ENCODE measurements around the gene FAM47E.
"Not testable (repeated sequence)": the region's sequence is repeated elsewhere in the genome, so short reads cannot be mapped to it uniquely, and the experiment has no call there.

FAM47E gene

DNA sequence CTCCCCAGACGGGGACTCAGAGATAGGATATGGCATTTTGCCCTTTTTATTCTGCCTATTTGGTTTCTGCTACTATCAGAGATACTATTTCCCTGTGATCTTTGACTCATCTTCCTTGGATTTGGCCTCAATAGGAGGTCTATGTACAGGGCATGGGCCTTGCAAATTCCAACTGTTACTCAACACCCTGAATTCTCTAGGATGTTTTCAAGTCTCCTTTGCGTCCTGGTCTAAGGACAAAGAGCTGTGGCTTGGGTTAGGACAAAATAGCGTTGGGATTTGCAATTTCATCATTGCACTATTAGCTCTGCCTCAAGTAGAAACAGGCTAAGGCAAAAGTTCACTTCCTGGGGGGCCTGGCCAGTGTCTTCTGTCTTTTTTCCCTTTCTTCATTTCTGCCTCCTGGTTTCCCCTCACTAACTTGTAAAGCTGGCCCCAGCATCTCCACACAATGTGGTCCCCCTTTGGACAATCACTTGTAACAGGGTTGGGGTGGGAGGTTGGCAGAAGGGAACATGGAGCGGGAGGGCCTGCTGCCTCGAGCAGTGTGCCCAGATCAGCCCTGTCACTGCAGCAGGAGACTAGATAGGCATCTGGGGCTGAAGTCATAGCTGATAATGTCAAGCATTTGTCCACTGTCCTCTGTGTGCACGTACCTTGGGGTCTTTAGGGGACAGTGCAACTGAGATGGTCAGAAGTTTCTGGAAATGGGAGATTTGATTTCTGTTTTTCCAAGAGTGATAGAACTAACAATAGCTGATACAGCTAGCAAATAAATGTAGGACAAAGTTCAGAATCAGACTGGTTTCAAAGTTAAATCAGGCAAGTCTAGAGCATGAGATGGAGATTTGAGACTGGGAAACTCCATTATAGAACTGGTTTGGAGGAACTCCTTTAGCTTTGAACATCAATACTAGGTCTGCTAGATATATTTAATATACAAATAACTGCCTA, 29.2 kb downstream of the FAM47E start:
- Histone ChIP-seq H3K9me3 (ENCODE audit: insufficient read depth, low read length) (no peaks in the 10 kb centered on the region), H3K4me3 (ENCODE audit: low read length) (no peak overlapping the region), H3K79me2 (ENCODE audit: low read length) (no peaks in the 10 kb centered on the region), H3K9ac (ENCODE audit: low read length) (no peak overlapping the region), H4K20me1 (ENCODE audit: insufficient read depth, low read length) (no peaks in the 10 kb centered on the region), H3K4me1 (ENCODE audit: low read length) (no peaks in the 10 kb centered on the region), H2AFZ (ENCODE audit: low read depth, low read length) (no peak overlapping the region), H3K36me3 (replicated peaks; ENCODE audit: low read depth, low read length) (no peaks in the 10 kb centered on the region), H3K27ac (ENCODE audit: low read length) (no peak overlapping the region), H3K27me3 (ENCODE audit: low read depth, low read length) (peaks cover 14% of the 10 kb centered on the region; the same call in 1 of the 2 replicates), H3K4me2 (ENCODE audit: low read length) (no peak overlapping the region)
- no peak for TF ChIP-seq EZH2phosphoT487 (IDR thresholded peaks at IDR 0.05; ENCODE audit: low read depth)
- TF ChIP-seq, protein P1, sequence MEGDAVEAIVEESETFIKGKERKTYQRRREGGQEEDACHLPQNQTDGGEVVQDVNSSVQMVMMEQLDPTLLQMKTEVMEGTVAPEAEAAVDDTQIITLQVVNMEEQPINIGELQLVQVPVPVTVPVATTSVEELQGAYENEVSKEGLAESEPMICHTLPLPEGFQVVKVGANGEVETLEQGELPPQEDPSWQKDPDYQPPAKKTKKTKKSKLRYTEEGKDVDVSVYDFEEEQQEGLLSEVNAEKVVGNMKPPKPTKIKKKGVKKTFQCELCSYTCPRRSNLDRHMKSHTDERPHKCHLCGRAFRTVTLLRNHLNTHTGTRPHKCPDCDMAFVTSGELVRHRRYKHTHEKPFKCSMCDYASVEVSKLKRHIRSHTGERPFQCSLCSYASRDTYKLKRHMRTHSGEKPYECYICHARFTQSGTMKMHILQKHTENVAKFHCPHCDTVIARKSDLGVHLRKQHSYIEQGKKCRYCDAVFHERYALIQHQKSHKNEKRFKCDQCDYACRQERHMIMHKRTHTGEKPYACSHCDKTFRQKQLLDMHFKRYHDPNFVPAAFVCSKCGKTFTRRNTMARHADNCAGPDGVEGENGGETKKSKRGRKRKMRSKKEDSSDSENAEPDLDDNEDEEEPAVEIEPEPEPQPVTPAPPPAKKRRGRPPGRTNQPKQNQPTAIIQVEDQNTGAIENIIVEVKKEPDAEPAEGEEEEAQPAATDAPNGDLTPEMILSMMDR (IDR thresholded peaks at IDR 0.05; ENCODE audit: low read depth, low read length), result no peak

DNA sequence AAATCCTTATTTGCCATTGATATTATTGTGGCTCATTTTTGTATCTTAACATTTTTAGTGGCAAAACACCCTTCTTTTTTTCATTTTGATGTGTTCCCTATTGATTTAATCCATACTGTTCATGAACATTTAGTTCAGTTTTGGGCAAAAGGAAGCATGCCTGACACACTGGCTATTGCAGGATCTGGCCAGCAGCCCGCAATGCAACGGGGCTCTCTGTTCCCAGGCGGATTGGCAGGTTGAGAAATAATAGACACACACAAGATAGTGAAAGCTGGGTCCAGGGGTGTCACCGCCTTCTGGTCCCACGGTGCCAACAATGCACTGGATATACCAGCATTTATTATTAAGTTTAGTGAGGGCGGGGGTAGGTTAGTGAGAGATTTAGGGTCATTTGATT, 30.1 kb downstream of the FAM47E start:
- not testable (repeated sequence) for H3K4me2 ChIP-seq (ENCODE audit: low read length); H3K79me2 ChIP-seq (ENCODE audit: low read length); H4K20me1 ChIP-seq (ENCODE audit: insufficient read depth, low read length); H3K9me3 ChIP-seq (ENCODE audit: insufficient read depth, low read length); H3K4me3 ChIP-seq (ENCODE audit: low read length); H3K9ac ChIP-seq (ENCODE audit: low read length); H3K27ac ChIP-seq (ENCODE audit: low read length); H3K4me1 ChIP-seq (ENCODE audit: low read length); H3K36me3 ChIP-seq (replicated peaks; ENCODE audit: low read depth, low read length); H2AFZ ChIP-seq (ENCODE audit: low read depth, low read length)
- H3K27me3 ChIP-seq (ENCODE audit: low read depth, low read length), result peaks cover 14% of the 10 kb centered on the region; the same call in 1 of the 2 replicates

DNA sequence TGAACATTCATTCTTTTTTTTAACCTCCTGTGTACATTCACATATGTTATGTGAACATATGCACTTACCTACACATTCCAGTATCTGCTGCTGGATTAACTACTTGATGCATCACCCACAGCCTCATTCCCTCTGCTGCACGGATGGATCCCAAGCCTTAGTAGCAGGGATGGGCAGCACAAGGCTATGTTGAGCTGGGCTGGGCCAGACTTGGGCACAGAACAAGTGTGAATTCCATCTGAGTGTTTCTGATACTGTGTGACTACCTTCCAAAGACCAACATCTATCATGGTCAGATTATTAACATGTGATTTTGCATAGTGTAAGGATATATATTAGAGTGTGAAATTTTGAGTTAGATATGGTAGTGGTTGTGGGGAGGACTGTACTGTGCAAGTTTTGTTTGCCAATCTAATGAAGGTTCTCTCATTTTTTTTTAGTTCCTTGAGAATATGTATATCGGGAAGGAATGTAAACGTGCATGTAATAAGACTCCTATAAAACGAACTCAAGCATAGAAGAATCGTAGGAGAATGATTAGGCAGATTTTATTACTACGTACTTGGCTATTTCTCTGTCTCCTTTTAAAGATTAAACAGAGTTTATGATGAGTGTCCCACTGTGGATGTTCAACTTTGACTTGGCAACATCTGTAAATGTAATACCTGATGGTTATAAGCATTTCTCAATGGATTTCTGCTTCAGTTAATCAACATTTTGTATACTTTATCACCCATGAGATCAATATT, 31.6 kb downstream of the FAM47E start:
- H3K27me3 ChIP-seq (ENCODE audit: low read depth, low read length), result peaks cover 9% of the 10 kb centered on the region; the same call in 1 of the 2 replicates

DNA sequence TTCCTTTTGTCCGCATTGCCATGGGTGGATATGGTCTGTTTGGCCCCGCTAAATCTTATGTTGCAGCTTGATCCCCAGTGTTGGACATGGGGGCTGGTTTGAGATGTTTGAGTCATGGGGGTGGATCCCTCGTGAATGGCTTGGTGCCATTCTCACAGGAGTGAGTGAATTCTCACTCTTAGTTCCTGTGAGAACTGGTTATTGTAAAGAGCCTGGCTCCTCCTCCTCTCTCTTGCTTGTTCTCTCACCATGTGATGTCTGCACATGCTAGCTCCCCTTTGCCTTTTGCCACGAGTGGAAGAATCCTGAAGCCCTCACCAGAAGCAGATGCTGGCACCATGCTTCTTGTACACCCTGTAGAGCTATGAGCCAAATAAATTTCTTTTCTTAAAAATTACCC, 32.4 kb downstream of the FAM47E start:
- H3K27ac ChIP-seq (ENCODE audit: low read length), result no peak overlapping the region
- no peaks in the 10 kb centered on the region for H3K36me3 ChIP-seq (replicated peaks; ENCODE audit: low read depth, low read length)
- H3K79me2 ChIP-seq (ENCODE audit: low read length), result no peaks in the 10 kb centered on the region
- H4K20me1 ChIP-seq (ENCODE audit: insufficient read depth, low read length), result no peaks in the 10 kb centered on the region
- peaks cover under 1% of the 10 kb centered on the region; the same call in 1 of the 2 replicates for H3K27me3 ChIP-seq (ENCODE audit: low read depth, low read length)
- H3K4me2 ChIP-seq (ENCODE audit: low read length), result no peak overlapping the region
- no peak overlapping the region for H2AFZ ChIP-seq (ENCODE audit: low read depth, low read length)
- no peaks in the 10 kb centered on the region for H3K4me1 ChIP-seq (ENCODE audit: low read length)
- H3K9ac ChIP-seq (ENCODE audit: low read length), result no peak overlapping the region
- no peaks in the 10 kb centered on the region for H3K9me3 ChIP-seq (ENCODE audit: insufficient read depth, low read length)
- TF ChIP-seq EZH2phosphoT487 (IDR thresholded peaks at IDR 0.05; ENCODE audit: low read depth), result no peak
- TF ChIP-seq, protein P1 (IDR thresholded peaks at IDR 0.05; ENCODE audit: low read depth, low read length), result no peak
- no peak overlapping the region for H3K4me3 ChIP-seq (ENCODE audit: low read length)

More for the DNA sequence above, 31.6 kb downstream of the FAM47E start:
- no peak overlapping the region for H3K4me3 ChIP-seq (ENCODE audit: low read length)
- no peaks in the 10 kb centered on the region for H3K4me1 ChIP-seq (ENCODE audit: low read length)
- no peak overlapping the region for H3K9ac ChIP-seq (ENCODE audit: low read length)
- no peaks in the 10 kb centered on the region for H3K36me3 ChIP-seq (replicated peaks; ENCODE audit: low read depth, low read length)
- no peak overlapping the region for H3K4me2 ChIP-seq (ENCODE audit: low read length)
- no peak overlapping the region for H2AFZ ChIP-seq (ENCODE audit: low read depth, low read length)
- no peaks in the 10 kb centered on the region for H4K20me1 ChIP-seq (ENCODE audit: insufficient read depth, low read length)
- no peaks in the 10 kb centered on the region for H3K9me3 ChIP-seq (ENCODE audit: insufficient read depth, low read length)
- no peak overlapping the region for H3K27ac ChIP-seq (ENCODE audit: low read length)
- H3K79me2 ChIP-seq (ENCODE audit: low read length), result no peaks in the 10 kb centered on the region
- no peak for TF ChIP-seq EZH2phosphoT487 (IDR thresholded peaks at IDR 0.05; ENCODE audit: low read depth)
- TF ChIP-seq, protein P1 (IDR thresholded peaks at IDR 0.05; ENCODE audit: low read depth, low read length), result no peak

DNA sequence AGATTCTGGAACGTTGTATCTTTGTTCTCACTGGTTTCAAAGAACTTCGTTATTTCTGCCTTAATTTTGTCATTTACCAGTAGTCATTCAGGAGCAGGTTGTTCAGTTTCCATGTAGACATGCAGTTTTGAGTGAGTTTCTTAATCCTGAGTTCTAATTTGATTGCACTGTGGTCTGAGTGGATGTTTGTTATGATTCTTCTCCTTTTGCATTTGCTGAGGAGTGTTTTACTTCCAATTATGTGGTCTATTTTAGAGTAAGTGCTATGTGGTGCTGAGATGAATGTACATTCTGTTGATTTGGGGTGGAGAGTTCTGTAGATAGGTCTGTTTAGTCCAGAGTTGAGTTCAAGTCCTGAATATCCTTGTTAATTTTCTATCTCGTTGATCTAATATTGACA, 36.3 kb downstream of the FAM47E start:
- H3K4me2 ChIP-seq (ENCODE audit: low read length); H4K20me1 ChIP-seq (ENCODE audit: insufficient read depth, low read length); H3K79me2 ChIP-seq (ENCODE audit: low read length); H2AFZ ChIP-seq (ENCODE audit: low read depth, low read length); H3K27me3 ChIP-seq (ENCODE audit: low read depth, low read length); H3K27ac ChIP-seq (ENCODE audit: low read length); H3K4me3 ChIP-seq (ENCODE audit: low read length); H3K36me3 ChIP-seq (replicated peaks; ENCODE audit: low read depth, low read length); H3K4me1 ChIP-seq (ENCODE audit: low read length); H3K9me3 ChIP-seq (ENCODE audit: insufficient read depth, low read length); H3K9ac ChIP-seq (ENCODE audit: low read length): not testable (repeated sequence)

All from OCI-LY3 (cell line).